ENCODE results near the gene GIMAP7.

DNA sequence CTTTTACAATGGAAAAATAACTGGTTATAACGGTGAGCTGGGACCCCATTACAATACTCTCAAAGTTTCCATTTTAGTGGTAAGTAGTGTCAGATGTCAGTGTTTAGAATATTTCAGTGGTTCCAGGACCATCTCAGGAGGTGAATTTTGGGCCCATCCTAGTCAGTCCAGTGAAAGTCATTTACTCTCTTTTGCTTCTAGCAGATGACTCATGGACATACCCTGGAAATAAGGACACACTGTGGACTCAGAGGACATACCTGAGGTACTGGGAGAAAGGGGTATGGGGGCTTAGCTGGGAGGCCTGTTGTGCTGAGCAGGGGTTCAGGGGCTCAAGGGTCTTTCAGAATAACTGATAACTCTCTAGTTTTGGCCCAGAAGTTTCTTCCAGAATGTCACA is 51.9 kb downstream of the GIMAP7 start:
- no peak for TF ChIP-seq POLR2A (IDR thresholded peaks at IDR 0.05)
- TF ChIP-seq, protein P1, sequence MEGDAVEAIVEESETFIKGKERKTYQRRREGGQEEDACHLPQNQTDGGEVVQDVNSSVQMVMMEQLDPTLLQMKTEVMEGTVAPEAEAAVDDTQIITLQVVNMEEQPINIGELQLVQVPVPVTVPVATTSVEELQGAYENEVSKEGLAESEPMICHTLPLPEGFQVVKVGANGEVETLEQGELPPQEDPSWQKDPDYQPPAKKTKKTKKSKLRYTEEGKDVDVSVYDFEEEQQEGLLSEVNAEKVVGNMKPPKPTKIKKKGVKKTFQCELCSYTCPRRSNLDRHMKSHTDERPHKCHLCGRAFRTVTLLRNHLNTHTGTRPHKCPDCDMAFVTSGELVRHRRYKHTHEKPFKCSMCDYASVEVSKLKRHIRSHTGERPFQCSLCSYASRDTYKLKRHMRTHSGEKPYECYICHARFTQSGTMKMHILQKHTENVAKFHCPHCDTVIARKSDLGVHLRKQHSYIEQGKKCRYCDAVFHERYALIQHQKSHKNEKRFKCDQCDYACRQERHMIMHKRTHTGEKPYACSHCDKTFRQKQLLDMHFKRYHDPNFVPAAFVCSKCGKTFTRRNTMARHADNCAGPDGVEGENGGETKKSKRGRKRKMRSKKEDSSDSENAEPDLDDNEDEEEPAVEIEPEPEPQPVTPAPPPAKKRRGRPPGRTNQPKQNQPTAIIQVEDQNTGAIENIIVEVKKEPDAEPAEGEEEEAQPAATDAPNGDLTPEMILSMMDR (IDR thresholded peaks at IDR 0.05), result no peak

Measured in body of pancreas (tissue), 4 donors.